Measurements from ENCODE around the gene MINDY1. TPM values are rescaled to one million over a fixed set of nuclear protein-coding genes. Genes with fewer than 3 reads are reported as not detected.

The MINDY1 gene
- total RNA-seq, 1 donor from 2014 or later = 15.4 TPM

- DNase-seq = no peak
These were observed 4.6 kb upstream of the MINDY1 start for GRCh38 chr1:151011154-151011850.

- DNase-seq = no peak
These were observed 3.6 kb upstream of the MINDY1 start for GRCh38 chr1:151010346-151010726.

- no peak for DNase-seq
These were observed 3.1 kb upstream of the MINDY1 start for GRCh38 chr1:151009674-151010345.

DNA sequence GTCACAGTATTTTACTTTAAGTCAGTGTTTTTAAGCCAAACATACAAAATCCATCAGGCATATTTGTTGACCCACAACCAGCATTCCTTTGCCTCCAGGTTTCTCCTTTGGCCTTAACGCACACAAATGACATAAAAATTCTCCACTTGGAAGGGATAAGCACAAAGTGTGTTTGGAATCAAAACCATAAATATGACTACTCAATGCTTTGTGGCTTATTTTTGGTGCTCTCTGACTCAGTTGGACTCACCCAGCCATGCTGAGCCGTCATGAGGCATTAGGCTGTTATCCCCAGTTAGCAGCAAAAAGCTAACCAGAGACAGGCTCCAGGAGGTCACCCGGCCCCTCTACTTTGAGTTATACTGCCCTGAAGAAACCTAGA lies 2.5 kb upstream of the MINDY1 start:
- DNase-seq = no peak

- peak; percentile 98 for DNase-seq
These were observed 1.8 kb upstream of the MINDY1 start, which contains the start of gene PRUNE1 for GRCh38 chr1:151008244-151009205. Gene PRUNE1, plus strand, starts transcription at chr1:151008449. Its CDS starts 184 bp downstream, at chr1:151008633.

GRCh38 chr1:151007853-151008243 lies 1.1 kb upstream of the MINDY1 start:
- no peak for DNase-seq

DNA sequence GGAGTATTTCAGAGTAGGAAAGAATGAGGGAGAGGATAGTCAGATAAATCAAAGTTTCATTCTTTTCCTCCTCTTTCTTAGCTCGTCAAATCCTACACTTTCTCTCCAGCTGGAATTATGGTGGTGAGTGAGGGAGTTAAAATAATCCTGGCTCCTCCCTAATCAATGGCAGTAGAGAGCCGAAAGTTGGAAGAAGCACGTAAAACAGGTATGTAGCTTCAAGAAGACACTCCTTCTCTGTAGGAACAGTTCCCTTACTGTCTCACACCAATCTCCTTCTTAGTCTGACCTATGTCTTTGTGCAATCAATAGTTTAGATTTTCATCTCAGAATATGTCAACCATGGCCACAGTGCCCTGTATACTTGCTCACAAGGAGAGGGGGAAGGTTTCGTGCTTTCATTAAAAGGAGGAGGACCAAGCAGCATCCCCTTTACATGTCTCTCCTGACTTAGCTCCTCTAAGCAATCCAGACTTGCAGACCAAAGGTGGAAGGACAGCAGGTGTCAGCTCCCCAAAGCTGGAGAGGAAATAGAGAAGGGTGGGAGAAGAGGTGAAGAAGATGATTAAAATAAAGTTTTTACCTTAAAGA lies 878 bp downstream of the MINDY1 start:
- peak; percentile 18 for DNase-seq

DNA sequence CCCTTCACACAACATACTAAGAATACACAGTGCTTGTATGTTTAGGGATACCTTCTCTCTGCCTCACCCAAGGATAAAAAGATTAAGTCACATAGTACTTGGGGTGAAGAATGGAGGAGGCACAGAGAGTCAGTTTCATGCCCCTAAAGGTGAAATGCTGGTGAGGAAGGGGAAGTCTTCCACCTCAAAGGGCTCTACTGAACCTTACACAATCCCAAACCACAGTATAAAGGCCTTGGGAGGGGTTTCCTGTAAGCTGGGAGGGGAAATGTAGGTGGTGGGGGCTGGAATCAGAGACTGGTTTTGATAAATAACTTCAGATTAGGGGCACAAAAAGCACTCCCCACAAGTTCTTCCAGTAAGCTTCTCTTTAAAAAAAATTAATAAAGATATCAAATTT lies 3.5 kb downstream of the MINDY1 start:
- no peak for DNase-seq

GRCh38 chr1:151002611-151003010 lies 4.1 kb downstream of the MINDY1 start:
- no peak for DNase-seq

GRCh38 chr1:151002051-151002450 lies 4.7 kb downstream of the MINDY1 start:
- no peak for DNase-seq

DNA sequence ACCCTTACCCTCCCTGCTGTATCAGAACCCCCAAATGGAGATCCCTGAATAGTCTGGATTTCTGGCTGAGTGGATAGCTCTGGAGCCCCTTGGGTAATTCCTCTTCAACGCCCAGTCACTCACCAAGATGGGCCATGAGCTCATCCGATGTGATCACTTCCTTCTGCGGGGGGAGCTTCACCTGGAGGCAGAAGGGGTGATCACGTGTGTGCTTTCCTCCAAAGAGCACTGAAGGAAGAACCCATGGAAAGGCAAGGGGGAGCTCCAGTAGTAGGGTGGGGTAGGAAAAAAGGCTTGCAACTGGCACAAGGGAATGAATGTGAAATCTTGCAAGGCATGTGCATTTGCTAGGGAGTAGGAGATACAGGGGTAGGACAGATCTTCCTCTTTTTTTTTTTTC lies 5.1 kb downstream of the MINDY1 start:
- no peak for DNase-seq

- DNase-seq = no peak
These were observed 6.3 kb downstream of the MINDY1 start for GRCh38 chr1:151000408-151000807.

DNA sequence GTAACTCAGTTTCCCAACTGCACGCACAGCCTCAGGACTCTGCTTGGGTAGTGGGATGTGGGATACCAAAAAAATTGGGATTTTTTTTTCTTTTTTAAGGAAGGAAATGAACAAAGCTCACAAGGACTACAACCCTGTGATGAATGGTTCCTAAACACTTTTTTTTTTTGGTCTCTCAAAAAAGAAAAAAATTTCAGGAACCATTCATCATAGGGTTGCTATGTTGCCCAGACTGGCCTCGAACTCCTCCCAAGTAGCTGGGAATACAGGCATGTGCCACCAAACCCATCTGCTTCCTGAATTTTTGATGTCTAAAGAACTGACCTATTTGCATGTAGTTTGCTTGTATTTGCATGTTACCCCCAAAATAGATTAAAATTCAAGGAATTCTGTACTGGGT lies 6.8 kb downstream of the MINDY1 start:
- DNase-seq = no peak

DNA sequence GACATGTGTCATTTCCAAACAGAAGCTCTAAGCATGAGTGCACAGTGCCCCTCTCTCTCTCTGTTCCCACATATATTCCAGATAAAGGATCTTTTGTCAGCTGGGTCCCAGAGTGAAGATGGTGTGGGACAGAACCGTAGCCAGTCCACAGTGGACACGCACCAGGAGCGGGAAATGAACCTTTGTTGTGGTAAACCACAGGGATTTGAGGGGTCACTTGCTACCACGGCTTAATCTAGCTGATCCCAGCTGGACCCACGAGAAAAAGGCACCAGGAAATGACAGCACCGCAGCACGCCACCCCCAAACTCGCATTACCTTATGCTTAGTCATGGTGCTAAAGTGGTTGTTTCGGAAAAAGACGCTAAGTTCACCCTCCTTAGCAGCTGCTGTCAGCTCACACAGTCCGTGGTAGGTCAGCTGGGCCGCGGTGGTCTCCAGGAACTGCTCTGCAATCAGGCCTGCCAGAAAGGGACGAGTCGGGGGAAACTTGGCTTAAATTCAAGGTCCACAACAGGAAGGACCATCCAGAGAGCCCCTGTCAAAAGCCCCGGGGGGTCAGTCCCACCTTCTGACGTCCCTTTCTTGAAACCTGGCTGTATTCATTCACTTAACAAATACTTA lies 7.5 kb downstream of the MINDY1 start:
- no peak for DNase-seq

DNA sequence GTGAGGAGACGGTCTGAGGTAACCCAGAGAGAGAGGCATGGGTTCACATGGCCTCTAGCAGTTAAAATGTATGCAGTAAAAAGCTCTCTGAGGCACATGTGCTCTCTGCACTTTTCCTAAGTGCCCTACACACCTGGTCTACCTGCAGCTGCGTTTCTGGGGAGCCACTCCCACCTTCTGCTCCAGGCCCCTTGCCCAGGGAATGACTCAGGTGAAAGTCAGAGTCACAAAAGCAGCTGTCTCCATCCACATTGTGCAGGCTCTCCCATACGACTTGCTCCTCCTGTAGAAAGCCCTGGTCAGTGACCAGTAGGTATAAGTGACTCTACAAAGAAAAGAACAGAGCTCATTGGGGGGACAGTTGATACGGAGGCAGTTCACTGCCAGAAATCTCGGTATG lies 8.8 kb downstream of the MINDY1 start:
- no peak for DNase-seq

DNA sequence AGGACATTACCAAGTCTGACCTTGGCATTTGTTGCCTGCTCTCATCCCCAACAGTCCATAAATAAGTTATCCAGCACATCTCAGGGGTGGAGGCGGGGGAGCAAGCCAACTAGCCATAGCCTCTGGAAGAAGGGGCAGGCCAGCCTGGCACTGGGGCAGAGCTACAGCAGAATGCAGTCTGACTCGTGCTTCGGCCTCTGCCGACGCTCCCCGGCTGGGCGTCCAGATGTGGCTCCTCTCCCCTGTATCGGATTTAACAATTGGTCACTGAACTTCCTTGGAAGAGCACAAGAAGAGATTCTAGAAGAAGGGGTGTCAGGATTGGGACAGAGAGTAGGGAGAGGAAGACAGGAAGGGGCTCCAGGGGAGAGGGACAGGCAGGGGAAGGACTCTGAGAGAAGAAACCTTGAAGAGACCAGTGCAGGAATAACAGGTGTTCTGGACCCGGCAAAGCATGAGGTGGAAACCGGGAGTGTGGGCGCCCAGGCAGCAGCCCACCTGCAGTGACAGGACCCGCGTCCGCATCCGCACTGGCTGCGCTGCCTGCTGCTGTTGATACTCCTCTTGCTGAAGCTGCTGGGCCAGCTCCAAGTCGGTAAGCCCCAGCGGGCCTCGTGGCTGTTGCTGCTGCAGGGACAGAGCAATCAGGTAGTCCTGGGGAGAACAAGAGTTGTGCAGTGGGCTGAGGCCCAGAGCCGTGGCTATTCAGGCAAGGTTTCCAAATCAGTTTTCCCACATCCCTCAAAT lies 9.4 kb downstream of the MINDY1 start:
- no peak for DNase-seq

- DNase-seq = peak; percentile 54
These were observed 10.8 kb downstream of the MINDY1 start for GRCh38 chr1:150995896-150996295.

GRCh38 chr1:150995460-150995859 lies 11.2 kb downstream of the MINDY1 start:
- DNase-seq = no peak

- no peak for DNase-seq
These were observed 12.5 kb downstream of the MINDY1 start for GRCh38 chr1:150994248-150994647.

DNA sequence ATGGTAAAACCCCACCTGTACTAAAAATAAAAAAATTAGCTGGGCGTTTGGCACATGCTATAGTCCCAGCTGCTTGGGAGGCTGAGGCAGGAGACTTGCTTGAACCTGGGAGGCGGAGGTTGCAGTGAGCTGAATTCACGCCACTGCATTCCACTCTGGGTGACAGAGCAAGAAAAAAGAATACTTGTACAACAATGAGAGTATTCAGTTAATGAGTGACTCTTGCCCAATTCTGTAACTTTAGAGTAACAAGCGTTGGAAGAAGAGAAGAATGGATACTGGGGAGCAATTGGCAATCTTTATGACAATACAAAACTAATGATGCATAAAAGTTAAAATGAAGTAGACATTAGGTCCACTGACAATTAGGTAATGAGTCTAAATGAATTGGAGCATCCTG lies 14.1 kb downstream of the MINDY1 start:
- no peak for DNase-seq

DNA sequence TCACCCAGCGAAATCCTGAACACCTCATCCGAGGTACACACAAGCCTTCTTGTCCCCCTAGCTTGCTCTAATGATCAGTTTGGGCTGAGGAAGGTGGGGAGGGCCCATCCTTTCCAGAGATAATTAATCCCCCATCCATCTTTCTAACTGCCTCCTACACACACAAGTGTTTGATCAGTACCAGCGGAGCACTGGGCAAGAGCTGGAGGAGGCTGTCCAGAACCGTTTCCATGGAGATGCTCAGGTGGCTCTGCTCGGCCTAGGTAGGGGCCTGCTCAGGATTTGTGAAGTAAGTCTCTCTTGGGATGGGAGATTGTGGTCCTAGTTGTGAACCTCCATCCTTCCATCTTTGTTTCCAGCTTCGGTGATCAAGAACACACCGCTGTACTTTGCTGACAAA lies 18.8 kb downstream of the MINDY1 start:
- no peak for DNase-seq

Data from tongue (tissue), 2 donors.